ENCODE results near the gene SORCS2.

GRCh38 chr4:7244751-7245320, 52.5 kb downstream of the SORCS2 start:
- TF ChIP-seq CTCF (IDR thresholded peaks at IDR 0.05): no peak
- TF ChIP-seq POLR2A (IDR thresholded peaks at IDR 0.05): no peak
